Activated T-cell treated with anti-CD3 and anti-CD28 coated beads, Interleukin-2, amount 50 U/mL, for 72 hours (primary cell): ENCODE measurements around the gene RGS16. TPM values are rescaled to one million over a fixed set of nuclear protein-coding genes. Genes with fewer than 3 reads are reported as not detected.

ENCODE experiments used
- ATAC-seq, 2 donors: fragments of 150-1000 bp; cut with Tn5 transposase; replicated peaks in 1 of 2; 2 replicates each; pipeline ENCODE4 v1.10.0; 2021; ENCODE audit warnings: moderate library complexity in 2 of 2, mild to moderate bottlenecking in 1 of 2
- DNase-seq, 2 donors: peaks; one replicate each; pipeline ENCODE4 v3.0.0; 2021 to 2022; ENCODE audit warnings: mixed read lengths in 1 of 2
- H3K27ac Mint-ChIP-seq: one replicate; pipeline ENCODE4 v1.8.0; 2022; ENCODE audit warnings: mild to moderate bottlenecking, moderate library complexity, mixed read lengths
- H3K27me3 Mint-ChIP-seq: one replicate; pipeline ENCODE4 v1.8.0; 2022; ENCODE audit warnings: low read depth, mixed read lengths
- H3K36me3 Mint-ChIP-seq, 2 donors: one replicate each; pipeline ENCODE4 v1.8.0; 2022; ENCODE audit warnings: mixed read lengths in 2 of 2, mild to moderate bottlenecking in 1 of 2; ENCODE audit not compliant: insufficient read depth in 2 of 2
- H3K4me1 Mint-ChIP-seq: one replicate; pipeline ENCODE4 v1.8.0; 2022; ENCODE audit warnings: low read depth, mixed read lengths
- H3K4me3 Mint-ChIP-seq, 2 donors: one replicate each; pipeline ENCODE4 v1.8.0; 2022; ENCODE audit warnings: mild to moderate bottlenecking in 2 of 2, mixed read lengths in 2 of 2, moderate library complexity in 2 of 2
- H3K9me3 Mint-ChIP-seq, 2 donors: one replicate each; pipeline ENCODE4 v1.8.0; 2022; ENCODE audit warnings: mixed read lengths in 2 of 2
- total RNA-seq, 2 donors: library from RNA; stranded (reverse); gene quantifications; one replicate each; pipeline ENCODE4 v1.2.3, GENCODE V29; 2022

The RGS16 gene
- total RNA-seq, 2 donors from 2014 or later = 73.3 to 79.4 TPM

DNA sequence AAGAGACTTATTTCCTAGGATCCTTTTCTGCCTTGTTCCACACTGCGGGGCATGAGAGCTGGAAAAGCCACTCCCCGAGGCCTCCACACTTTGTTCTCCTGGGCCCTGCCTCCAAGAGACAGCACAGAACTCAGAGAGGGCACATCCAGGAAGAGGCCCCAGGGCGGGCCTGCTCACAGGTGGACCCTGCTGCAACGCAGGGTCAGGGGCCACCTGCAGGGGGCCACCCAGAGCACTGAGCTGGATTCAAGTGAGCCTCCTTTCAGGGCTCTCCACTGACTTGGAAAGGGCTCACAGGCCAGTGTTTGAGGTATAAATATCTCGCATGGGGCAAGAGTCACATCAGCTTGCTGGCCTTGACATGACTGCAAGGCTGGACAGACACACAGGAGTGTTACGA is 4.8 kb downstream of the RGS16 start:
- peak overlapping the region; percentile 46 to 54 for H3K4me3 Mint-ChIP-seq
- no peak overlapping the region for H3K27ac Mint-ChIP-seq
- peaks cover 9% of the 10 kb centered on the region for H3K4me1 Mint-ChIP-seq
- H3K9me3 Mint-ChIP-seq = no peaks in the 10 kb centered on the region
- peaks cover 10 to 15% of the 10 kb centered on the region in 2 donors for H3K36me3 Mint-ChIP-seq
- H3K27me3 Mint-ChIP-seq = peaks cover 11% of the 10 kb centered on the region
- peak; percentile 42 to 48 for DNase-seq
- ATAC-seq = no peak

DNA sequence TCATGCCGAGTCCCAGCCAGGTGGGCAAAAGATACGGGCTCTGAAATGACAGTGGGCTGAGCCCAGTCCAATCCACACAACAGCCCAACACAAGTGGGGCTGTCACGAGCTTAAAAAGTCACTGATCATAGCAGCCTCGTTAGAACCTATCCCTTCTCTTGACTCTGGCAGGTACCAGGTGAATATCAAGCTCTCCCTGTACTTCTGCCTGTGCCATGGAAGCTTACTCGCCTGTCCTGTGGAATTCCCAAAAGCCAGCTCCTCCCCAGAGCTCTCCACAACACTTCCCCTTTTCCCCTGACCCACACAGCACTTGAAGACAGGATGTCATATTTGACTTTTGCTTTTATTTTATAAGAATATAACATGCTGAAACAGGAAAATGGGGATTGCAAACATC is 5.9 kb downstream of the RGS16 start:
- Mint-ChIP-seq H3K36me3 (peaks cover 8 to 10% of the 10 kb centered on the region in 2 donors), H3K27me3 (peaks cover 11% of the 10 kb centered on the region), H3K27ac (no peak overlapping the region), H3K4me1 (peaks cover 6% of the 10 kb centered on the region), H3K4me3 (no peak overlapping the region), H3K9me3 (no peaks in the 10 kb centered on the region)
- DNase-seq = no peak
- ATAC-seq = no peak

DNA sequence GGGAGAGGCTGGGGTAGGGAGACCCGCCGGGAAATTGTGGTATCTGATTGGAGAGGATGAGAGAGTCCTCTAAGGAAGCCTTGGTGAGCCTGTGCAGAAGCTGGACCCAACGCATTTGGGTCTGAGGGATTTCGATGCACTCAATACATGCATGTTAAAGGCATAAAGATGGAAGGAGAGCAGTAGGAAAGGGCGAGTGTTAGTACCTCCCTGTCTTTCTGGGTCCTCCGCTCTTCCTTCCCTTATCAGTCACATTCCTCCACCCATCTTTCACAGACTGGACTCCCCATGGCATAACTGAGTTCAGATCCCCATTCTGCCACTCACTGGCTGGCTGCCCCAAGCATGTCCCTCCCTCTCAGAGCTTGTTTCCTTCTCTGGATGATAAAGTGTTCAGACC is 7.3 kb downstream of the RGS16 start:
- ATAC-seq = peak in 1 of 2 donors; percentile 30
- peaks cover 6% of the 10 kb centered on the region for H3K4me1 Mint-ChIP-seq
- no peak overlapping the region for H3K27ac Mint-ChIP-seq
- peaks cover 5 to 7% of the 10 kb centered on the region in 2 donors for H3K36me3 Mint-ChIP-seq
- H3K4me3 Mint-ChIP-seq = no peak overlapping the region
- H3K27me3 Mint-ChIP-seq = peaks cover 11% of the 10 kb centered on the region
- DNase-seq = no peak
- no peaks in the 10 kb centered on the region for H3K9me3 Mint-ChIP-seq

DNA sequence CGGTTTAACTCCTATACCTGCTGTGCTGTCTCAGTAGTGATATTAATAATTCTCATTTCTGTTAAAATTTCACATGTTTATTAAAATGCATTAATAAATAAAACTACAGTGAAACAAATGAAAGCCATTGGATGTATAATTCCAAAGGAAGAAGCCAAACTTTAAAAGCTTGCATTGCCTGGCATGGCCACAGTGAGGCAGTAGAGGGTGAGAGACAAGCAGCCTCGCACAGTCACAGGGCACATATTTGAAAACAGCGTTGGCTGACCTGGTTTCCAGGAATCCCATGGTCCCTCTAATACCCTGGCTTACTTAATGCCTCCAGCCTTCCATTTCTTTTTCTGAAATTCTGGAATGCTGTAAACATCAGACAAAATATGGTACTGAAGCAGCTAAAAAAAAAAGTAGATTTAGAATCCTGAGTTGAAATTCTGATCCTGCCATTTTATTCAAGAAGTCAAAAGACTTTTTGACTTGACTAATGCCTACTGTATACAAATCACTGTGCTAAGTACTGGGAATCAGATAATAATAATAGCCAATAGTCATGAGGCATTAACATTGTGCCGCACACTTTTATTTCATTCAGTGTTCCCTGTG is 8.4 kb downstream of the RGS16 start:
- H3K4me3 Mint-ChIP-seq = no peak overlapping the region
- H3K36me3 Mint-ChIP-seq = peaks cover 5 to 7% of the 10 kb centered on the region in 2 donors
- no peaks in the 10 kb centered on the region for H3K9me3 Mint-ChIP-seq
- H3K27me3 Mint-ChIP-seq = peaks cover 11% of the 10 kb centered on the region
- ATAC-seq = peak; percentile 32 to 57
- DNase-seq = peak; percentile 66 to 71
- H3K27ac Mint-ChIP-seq = peak overlapping the region; percentile 53
- peaks cover 6% of the 10 kb centered on the region for H3K4me1 Mint-ChIP-seq

DNA sequence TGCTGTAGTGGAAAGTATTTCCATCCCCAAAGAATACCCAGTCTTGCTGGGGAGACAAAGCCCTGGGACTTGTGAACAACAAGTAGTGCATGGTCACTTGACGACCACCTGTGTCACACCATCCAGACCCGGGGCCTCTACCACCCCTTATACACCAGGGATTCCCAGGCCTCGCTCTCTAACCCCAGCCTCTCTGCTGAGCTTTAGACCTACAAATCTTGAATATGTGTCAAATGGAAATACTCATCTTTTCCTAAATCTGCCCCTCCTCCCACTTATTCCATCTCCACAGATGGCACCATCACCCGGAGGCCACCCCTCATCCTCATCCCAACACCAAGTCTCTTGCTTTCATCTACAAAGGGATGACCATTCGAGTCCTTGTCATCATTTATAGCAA is 14.3 kb downstream of the RGS16 start:
- H3K27ac Mint-ChIP-seq = peak overlapping the region; percentile 96
- H3K36me3 Mint-ChIP-seq = no peaks in the 10 kb centered on the region
- no peaks in the 10 kb centered on the region for H3K9me3 Mint-ChIP-seq
- peaks cover 43% of the 10 kb centered on the region for H3K4me1 Mint-ChIP-seq
- ATAC-seq (no peak), DNase-seq (no peak)
- H3K4me3 Mint-ChIP-seq = peak overlapping the region; percentile 92 to 99
- H3K27me3 Mint-ChIP-seq = no peaks in the 10 kb centered on the region

DNA sequence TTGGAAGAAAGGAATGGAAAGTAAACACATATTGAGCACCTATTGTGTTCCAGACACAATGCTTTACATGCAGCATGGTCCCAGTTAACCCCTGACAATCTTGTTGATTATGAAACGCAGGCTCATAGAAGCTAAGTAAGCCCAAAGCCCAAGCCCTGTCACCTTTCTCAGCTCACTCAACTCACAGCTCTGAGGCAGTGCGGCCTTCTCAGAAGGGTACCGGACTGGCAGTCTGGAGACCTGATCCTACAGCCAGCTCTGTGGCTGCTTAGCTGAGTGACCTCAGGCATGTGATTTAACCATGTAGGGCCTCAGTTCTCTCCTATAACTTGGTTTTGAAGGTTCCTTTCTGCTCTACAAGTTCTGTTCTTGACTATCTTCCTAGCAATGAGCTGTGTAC is 14.7 kb downstream of the RGS16 start:
- peak in 1 of 2 donors; percentile 16 for ATAC-seq
- Mint-ChIP-seq H3K27me3 (no peaks in the 10 kb centered on the region), H3K4me3 (peak overlapping the region; percentile 92 to 99), H3K4me1 (peaks cover 47% of the 10 kb centered on the region), H3K36me3 (no peaks in the 10 kb centered on the region), H3K27ac (peak overlapping the region; percentile 96), H3K9me3 (no peaks in the 10 kb centered on the region)
- no peak for DNase-seq

DNA sequence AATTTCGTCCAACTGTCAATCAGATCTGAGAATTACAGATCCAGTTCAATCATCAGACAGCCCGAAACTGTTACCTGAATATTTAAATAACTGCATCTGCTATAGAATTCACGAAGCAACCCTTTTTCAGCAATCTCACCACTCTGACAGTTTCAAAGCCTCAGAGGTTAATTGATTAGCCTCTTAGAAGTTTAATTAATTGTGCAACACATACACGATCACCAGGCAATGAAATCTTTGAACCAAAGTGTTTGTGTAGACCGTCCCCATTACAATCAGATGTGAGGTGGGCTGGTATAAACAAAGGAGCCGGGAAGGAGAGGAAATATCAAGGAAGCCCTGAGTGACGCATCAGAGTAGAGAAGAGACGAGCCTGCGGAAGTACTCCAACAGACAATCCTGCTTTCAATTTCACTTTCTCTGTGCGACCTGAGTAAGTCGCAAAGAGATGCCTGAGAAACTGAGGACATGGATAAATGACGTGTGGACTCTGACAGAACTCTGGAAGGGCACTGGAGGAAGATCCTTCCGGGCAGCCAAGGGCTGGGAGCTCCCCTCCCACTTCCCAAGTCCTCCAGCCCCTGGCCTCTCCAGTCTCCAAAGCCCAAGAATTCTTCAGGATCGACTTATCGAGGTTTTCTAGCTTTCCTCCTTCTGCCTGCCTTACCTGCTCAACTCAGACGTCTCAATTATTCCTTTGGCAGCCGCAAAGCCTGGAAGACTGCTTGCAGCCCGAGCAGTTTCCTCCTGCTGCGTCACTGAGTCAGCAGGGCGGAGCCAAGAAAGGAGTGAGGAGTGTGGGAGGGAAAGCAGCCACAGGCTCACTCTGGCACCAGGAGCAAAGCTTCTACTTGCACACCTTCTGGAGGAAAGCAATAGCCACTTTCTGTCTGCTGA is 15.4 kb downstream of the RGS16 start, which contains the start of gene RNASEL:
TSS of gene RNASEL (minus strand) at position 757 of the 897 bp plus-strand sequence. CDS start 2,450 bp downstream, outside the sequence.
- ATAC-seq (peak; percentile 87 to 91), DNase-seq (peak; percentile 53 to 62)
- peak within 1 kb of the TSS; percentile 92 to 99 for H3K4me3 Mint-ChIP-seq
- no peaks in the 10 kb centered on the region for H3K9me3 Mint-ChIP-seq
- no peaks in the 10 kb centered on the region for H3K27me3 Mint-ChIP-seq
- no peaks in the 10 kb centered on the region for H3K36me3 Mint-ChIP-seq
- peaks cover 55% of the 10 kb centered on the region for H3K4me1 Mint-ChIP-seq
- H3K27ac Mint-ChIP-seq = peak within 1 kb of the TSS; percentile 96

DNA sequence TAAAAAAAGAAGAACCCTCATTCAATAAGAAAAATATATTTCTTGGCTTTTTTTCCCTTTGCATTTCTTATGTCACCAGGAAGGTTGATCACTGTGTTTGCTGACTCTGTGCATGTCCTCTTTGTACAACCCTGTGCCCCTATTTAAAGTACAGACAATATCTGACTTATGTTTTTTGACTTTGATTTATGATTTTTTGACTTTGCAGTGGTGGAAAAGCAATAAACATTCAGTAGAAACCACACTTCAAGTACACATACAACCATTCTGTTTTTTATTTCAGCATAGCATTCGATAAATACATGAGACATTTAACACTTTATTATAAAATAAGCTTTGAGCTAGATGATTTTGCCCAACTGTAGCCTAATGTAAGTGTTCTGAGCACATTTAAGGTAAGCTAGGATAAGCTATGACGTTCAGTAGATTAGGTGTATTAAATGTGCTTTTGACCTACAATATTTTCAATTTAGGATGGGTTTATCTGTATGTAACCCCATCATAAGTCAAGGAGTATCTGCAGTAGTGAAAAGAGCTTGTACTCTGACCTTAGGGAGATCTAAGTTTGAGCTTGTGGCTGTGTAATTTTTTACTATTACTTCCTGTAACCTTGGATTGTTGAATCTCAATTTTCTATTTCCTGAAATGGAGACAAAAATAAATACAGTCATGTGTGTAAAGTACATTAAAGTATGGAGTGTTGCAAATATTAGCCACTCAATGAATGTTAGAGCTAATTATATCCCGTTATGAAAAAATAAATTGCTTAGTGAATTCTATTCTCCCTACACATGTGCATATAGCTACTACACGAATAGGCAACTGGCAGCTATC is 16.3 kb downstream of the RGS16 start:
- Mint-ChIP-seq H3K4me1 (peaks cover 63% of the 10 kb centered on the region), H3K36me3 (no peaks in the 10 kb centered on the region), H3K4me3 (peak overlapping the region; percentile 92 to 99), H3K27me3 (no peaks in the 10 kb centered on the region), H3K27ac (peak overlapping the region; percentile 96), H3K9me3 (no peaks in the 10 kb centered on the region)
- ATAC-seq (peak in 1 of 2 donors; percentile 6), DNase-seq (no peak)

DNA sequence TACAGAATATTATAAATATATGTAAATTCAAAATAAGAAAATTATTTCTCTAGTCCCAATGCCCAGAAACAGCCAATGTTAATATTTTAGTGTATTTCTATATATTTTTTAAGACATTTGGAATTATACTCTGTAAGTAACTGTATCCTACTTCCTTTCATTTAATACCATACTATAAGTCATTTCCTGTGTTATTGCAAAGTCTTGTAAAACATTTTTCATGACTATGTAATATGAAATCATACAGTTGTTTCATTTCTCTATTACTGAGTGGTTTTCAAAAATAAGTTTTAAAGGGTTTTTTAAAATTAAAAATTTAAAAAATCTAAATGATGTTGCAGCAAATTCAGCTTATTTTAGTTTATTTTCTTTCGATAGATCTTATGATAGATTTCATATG is 17.1 kb downstream of the RGS16 start:
- H3K4me1 Mint-ChIP-seq = peaks cover 65% of the 10 kb centered on the region
- H3K9me3 Mint-ChIP-seq = no peaks in the 10 kb centered on the region
- no peak for ATAC-seq
- no peaks in the 10 kb centered on the region for H3K27me3 Mint-ChIP-seq
- H3K27ac Mint-ChIP-seq = no peak overlapping the region
- no peak overlapping the region for H3K4me3 Mint-ChIP-seq
- DNase-seq = no peak
- H3K36me3 Mint-ChIP-seq = no peaks in the 10 kb centered on the region

DNA sequence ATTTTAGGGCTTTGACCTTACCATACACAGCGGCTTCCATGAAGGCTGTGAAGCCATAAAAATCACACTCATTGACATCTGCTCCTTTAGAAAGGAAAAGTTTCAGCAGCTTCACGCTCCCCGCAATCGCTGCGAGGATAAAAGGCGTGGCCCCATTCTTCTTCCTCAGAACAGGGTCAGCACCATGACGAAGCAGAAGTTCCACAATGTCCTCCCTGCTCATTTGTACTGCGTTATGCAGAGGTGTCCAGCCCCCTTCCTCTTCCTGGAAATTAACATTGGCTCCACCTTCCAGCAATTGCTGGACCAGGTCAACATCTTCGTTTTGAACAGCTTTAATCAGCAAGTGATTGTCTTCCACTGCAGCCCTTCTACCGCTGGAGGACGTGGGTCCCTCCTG is 17.8 kb downstream of the RGS16 start:
- H3K27me3 Mint-ChIP-seq = no peaks in the 10 kb centered on the region
- H3K36me3 Mint-ChIP-seq = no peaks in the 10 kb centered on the region
- ATAC-seq = no peak
- no peak overlapping the region for H3K27ac Mint-ChIP-seq
- H3K4me3 Mint-ChIP-seq = no peak overlapping the region
- peaks cover 65% of the 10 kb centered on the region for H3K4me1 Mint-ChIP-seq
- DNase-seq = no peak
- H3K9me3 Mint-ChIP-seq = no peaks in the 10 kb centered on the region

DNA sequence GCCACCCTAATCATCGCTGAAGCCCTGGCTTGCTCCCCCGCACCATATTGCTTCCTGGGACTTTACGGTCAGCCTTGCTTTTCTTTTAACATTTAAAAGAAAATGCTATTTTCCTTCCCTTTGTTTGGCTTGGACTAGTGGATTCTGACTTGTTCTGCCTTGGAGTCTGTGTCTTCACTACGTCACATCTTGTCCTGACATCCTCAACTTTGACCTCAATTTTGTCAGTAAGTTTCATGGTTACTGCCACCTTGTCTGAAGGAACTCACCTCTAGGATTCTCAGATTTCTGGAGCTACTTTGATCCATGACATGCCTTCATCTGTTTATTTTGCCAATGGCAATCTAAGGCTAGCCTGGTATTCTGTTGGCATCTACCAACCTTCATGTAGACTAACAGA is 19.4 kb downstream of the RGS16 start:
- no peaks in the 10 kb centered on the region for H3K27me3 Mint-ChIP-seq

DNA sequence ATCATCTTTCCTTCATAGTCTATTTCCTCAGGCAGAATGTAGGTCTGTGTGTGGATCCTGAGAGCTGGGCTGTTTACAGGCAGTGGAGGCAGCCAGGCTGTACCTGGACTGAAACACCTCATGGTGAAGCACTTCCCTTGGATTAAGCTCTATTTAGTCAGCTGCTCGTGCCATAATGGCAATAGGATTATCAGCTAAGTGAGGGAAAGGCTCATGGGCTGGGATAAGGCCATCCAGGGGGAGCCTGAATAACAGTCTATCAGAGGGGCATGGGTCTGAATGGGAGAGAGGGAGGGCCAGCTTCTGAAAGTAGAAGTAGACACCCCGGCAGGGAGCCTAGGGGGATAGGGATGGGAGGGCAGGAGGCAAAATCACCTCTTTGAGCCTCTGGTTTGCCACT is 23.5 kb downstream of the RGS16 start:
- ATAC-seq (no peak), DNase-seq (no peak)
- Mint-ChIP-seq H3K4me3 (no peak overlapping the region), H3K36me3 (peaks cover 7 to 8% of the 10 kb centered on the region in 2 donors), H3K9me3 (no peaks in the 10 kb centered on the region), H3K27me3 (no peaks in the 10 kb centered on the region), H3K4me1 (peaks cover 39% of the 10 kb centered on the region), H3K27ac (no peak overlapping the region)

More for the DNA sequence above, 19.4 kb downstream of the RGS16 start:
- Mint-ChIP-seq H3K27ac (no peak overlapping the region), H3K36me3 (peaks cover 2 to 4% of the 10 kb centered on the region in 2 donors), H3K4me3 (peak overlapping the region in 1 of 2 donors; percentile 7), H3K9me3 (no peaks in the 10 kb centered on the region), H3K4me1 (peaks cover 67% of the 10 kb centered on the region)
- ATAC-seq (no peak), DNase-seq (no peak)
